Tibial nerve (tissue), 4 donors: Measurements from ENCODE around the gene SPTBN5.

Source experiments
- EP300 ChIP-seq, 2 donors: sonication (generic); formaldehyde crosslinking; IDR thresholded peaks; one replicate each; pipeline ENCODE4 v1.6.1; 2017; ENCODE audit warnings: antibody characterized with exemption in 2 of 2, mild to moderate bottlenecking in 1 of 2
- POLR2A ChIP-seq, 2 donors: fragments of 450-650 bp; IDR thresholded peaks; one replicate each; pipeline ENCODE4 v1.6.1; 2017; ENCODE audit warnings: antibody characterized with exemption in 2 of 2, mild to moderate bottlenecking in 2 of 2, moderate library complexity in 2 of 2
- TF ChIP-seq, protein P1 (sequence below), 5 experiments: fragments of 200-600 bp in 3 of 5; fragments of 450-650 bp in 2 of 5; sonication (generic) in 3 of 5; IDR thresholded peaks; one replicate each; pipeline ENCODE4 v1.5.1; 2016 to 2019; ENCODE audit warnings: antibody characterized with exemption in 5 of 5, mild to moderate bottlenecking in 3 of 5, moderate library complexity in 2 of 5

DNA sequence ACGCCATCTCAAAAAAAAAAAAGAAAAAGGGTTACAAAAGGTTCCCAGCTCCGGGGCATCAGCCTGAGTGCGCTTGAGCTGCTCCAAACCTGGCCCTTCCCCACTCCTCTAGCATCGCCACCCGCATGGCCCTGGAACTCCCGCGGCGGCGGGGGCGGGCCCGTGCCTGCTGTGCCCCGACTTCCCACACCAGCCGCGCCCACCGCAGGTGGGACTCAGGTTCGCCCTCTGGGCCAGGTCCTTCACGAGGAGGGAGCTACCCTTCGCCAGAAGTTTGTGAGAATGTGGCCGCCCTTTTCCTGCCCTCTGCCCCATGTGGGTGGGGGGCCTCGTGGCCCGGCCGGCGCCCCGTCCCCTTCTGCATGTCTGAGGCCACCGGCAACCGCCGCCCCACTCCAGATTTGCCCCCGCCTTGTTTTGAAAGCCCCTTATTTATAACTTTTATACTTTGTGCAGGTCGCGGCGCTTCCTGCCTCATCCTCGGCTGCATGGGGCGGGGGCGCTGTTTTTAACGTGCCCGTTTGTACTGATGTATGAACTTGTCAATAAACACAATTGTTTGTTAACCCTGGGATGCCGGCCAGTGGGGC is 66.5 kb downstream of the SPTBN5 start:
- TF ChIP-seq, protein P1, sequence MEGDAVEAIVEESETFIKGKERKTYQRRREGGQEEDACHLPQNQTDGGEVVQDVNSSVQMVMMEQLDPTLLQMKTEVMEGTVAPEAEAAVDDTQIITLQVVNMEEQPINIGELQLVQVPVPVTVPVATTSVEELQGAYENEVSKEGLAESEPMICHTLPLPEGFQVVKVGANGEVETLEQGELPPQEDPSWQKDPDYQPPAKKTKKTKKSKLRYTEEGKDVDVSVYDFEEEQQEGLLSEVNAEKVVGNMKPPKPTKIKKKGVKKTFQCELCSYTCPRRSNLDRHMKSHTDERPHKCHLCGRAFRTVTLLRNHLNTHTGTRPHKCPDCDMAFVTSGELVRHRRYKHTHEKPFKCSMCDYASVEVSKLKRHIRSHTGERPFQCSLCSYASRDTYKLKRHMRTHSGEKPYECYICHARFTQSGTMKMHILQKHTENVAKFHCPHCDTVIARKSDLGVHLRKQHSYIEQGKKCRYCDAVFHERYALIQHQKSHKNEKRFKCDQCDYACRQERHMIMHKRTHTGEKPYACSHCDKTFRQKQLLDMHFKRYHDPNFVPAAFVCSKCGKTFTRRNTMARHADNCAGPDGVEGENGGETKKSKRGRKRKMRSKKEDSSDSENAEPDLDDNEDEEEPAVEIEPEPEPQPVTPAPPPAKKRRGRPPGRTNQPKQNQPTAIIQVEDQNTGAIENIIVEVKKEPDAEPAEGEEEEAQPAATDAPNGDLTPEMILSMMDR (IDR thresholded peaks at IDR 0.05), result no peak
- TF ChIP-seq POLR2A (IDR thresholded peaks at IDR 0.05), result no peak
- no peak for TF ChIP-seq EP300 (IDR thresholded peaks at IDR 0.05)
